Esophagus muscularis mucosa (tissue), 4 donors: ENCODE measurements around the gene PRR20G.

Experiments used
- EP300 ChIP-seq: sonication (generic); formaldehyde crosslinking; IDR thresholded peaks from one replicate; pipeline ENCODE4 v1.6.1; 2017; ENCODE audit warnings: antibody characterized with exemption
- POLR2A ChIP-seq: fragments of 450-650 bp; IDR thresholded peaks from one replicate; pipeline ENCODE4 v1.6.1; 2017; ENCODE audit warnings: antibody characterized with exemption, moderate library complexity, mild to moderate bottlenecking, low read depth
- POLR2AphosphoS5 ChIP-seq, 2 donors: sonication (generic); formaldehyde crosslinking; IDR thresholded peaks; one replicate each; pipeline ENCODE4 v1.6.1; 2017; ENCODE audit warnings: antibody characterized with exemption in 2 of 2
- TF ChIP-seq, protein P1 (sequence below), 3 experiments: fragments of 200-600 bp in 2 of 3; fragments of 450-650 bp in 1 of 3; sonication (generic) in 2 of 3; IDR thresholded peaks; one replicate each; pipeline ENCODE4 v1.5.1; 2017 to 2019; ENCODE audit warnings: antibody characterized with exemption in 3 of 3, mild to moderate bottlenecking in 2 of 3, moderate library complexity in 1 of 3

DNA sequence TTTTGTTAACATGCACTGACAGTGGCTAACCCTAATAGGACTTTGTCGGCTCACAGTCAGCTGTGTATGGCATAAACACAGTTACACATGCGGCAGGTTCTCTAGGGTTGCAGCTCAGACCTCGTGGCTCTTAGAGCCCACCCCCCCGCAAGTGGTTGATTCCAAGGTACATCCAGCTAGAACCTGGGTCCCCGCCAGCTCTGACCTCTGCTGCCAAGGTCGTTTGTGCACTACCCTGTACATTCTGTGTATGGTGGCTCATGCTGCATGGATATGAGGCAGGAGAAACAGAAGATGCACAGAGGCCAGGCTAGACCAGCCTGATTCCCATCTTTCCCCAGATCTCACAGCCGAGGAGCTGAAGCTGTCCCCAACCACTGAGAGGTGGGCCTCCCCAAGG, 25.9 kb downstream of the PRR20G start:
- TF ChIP-seq, protein P1, sequence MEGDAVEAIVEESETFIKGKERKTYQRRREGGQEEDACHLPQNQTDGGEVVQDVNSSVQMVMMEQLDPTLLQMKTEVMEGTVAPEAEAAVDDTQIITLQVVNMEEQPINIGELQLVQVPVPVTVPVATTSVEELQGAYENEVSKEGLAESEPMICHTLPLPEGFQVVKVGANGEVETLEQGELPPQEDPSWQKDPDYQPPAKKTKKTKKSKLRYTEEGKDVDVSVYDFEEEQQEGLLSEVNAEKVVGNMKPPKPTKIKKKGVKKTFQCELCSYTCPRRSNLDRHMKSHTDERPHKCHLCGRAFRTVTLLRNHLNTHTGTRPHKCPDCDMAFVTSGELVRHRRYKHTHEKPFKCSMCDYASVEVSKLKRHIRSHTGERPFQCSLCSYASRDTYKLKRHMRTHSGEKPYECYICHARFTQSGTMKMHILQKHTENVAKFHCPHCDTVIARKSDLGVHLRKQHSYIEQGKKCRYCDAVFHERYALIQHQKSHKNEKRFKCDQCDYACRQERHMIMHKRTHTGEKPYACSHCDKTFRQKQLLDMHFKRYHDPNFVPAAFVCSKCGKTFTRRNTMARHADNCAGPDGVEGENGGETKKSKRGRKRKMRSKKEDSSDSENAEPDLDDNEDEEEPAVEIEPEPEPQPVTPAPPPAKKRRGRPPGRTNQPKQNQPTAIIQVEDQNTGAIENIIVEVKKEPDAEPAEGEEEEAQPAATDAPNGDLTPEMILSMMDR (IDR thresholded peaks at IDR 0.05), result no peak
- no peak for TF ChIP-seq POLR2A
- TF ChIP-seq POLR2AphosphoS5 (IDR thresholded peaks at IDR 0.05), result no peak
- TF ChIP-seq EP300, result no peak
